Muscle of arm (tissue), 12 donors: ENCODE measurements around the gene FUT4. TPM values are rescaled to one million over a fixed set of nuclear protein-coding genes. Genes with fewer than 3 reads are reported as not detected.
"Not testable (repeated sequence)": the region's sequence is repeated elsewhere in the genome, so short reads cannot be mapped to it uniquely, and the experiment has no call there.

Experiments
- DNase-seq: peaks from one replicate; pipeline ENCODE4 v3.0.0-alpha.2; 2013
- polyA plus RNA-seq, 12 donors: library from polyadenylated mRNA; unstranded; fragments of 120-200 nt; gene quantifications; one replicate each; pipeline ENCODE4 v1.2.1, GENCODE V29; 2013; ENCODE audit not compliant: insufficient read length in 12 of 12

FUT4 gene
- polyA plus RNA-seq, 12 donors, result 4.1 to 7.3 (median 6.1) TPM; not detected in 1

- no peak for DNase-seq
Observed at GRCh38 chr11:94560834-94561233, 17.1 kb downstream of the FUT4 start.

DNA sequence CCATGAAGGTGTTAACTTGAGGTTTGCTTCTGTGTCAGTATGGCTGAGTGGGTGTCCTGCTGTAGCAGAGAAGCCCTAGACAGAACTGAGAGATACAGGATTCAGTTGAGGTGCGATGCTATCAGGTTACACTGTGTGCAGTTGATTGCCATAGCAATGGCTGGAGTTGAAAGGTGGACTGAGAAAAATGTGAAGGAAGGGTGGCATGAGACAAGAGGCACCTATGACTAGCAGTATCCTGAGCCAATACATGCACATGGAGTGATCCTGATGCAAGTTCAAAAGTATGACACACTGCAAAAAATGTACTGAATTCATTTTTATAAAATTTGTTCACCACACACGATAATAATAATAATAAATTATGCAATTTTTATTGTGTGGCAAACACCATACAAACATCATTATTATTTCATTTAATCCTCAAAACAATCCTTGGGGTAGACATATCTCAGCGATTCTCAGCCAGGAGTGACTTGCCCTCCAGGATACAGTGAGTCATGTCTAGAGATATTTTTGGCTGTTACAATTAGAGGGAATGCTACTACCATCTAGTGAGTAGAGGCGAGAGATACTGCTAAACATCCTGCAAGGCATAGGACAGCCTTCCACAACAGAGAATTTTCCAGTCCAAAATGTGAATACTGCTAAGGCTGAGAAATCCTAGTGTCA is 19.6 kb downstream of the FUT4 start:
- DNase-seq, result peak; percentile 24

DNA sequence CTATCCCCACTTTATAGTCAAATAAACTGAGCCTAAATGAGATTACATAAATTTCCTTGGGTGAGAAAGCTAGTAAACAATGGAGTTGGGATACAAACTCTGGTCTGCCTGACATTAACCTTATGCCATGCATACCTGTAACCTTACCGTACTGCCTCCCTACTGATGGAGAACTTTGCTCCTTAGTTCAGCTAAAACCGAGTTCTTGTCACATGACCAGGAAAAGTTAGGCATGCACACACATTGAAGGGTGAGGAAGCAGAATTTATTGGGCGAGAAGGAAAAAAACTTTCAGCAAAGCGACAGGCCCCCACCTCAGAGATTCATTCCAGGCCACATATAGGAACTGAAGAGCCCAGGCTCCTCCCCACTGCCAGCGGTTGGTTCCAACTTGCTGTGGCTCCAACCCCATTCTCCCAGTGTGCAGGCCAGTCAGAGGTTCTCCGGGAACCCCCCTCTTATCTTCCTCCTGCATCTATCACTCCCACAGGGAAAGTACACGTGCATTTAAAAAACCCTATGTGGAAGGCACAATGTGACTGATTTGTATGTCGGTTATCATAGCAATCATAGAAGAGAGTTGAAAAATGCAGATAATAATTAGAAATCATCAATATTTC is 20.2 kb downstream of the FUT4 start:
- no peak for DNase-seq

- DNase-seq, result no peak
Observed at GRCh38 chr11:94567181-94567670, 23.5 kb downstream of the FUT4 start, which contains the start of gene PIWIL4. PIWIL4 (plus strand) TSS chr11:94567368; CDS start chr11:94567519, 151 bp downstream.

DNA sequence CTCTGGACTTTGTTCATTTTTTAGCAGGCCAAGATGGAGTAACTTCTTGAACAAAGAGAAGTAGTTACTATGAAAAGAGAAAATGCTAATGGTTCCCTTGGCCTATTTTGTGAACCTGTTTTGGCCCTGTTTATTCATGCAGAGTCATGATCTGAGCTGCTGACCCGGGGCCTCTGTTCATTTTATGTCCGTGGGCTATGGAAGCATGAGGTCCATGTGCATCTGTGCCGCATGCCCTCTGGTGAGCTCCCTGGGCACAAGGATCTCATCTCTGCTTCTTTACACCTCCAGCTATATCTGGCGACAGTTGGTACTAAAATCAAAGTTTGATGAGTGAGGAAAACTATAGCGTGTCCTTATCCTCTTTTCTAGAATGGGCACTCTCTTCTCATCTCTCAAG is 24.5 kb downstream of the FUT4 start:
- DNase-seq, result no peak

DNA sequence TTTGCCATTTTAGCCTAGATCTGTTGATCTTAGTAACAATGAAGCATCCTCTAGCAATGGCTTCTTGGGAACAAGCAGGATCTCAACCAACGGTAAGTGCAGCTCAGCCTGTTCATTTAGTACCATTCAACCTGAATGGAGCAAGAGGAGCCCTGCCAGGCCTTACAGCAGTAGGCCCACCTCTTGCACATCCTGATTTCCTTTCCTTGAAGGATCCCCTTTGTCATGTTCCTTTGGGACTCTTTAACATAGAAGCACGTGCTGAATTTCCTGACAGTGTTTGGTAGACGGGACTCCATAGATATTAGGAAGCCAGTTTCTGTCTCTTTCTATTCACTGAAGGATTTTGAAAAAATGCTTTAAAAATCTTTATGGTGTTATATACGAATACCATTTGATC is 25.0 kb downstream of the FUT4 start:
- DNase-seq, result no peak

DNA sequence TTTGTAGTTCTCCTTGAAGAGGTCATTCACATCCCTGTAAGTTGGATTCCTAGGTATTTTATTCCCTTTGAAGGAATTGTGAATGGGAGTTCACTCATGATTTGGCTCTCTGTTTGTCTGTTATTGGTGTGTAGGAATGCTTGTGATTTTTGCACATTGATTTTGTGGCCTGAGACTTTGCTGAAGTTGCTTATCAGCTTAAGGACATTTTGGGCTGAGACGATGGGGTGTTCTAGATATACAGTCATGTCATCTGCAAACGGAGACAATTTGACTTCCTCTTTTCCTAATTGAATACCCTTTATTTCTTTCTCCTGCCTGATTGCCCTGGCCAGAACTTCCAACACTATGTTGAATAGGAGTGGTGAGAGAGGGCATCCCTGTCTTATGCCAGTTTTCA is 29.3 kb downstream of the FUT4 start:
- not testable (repeated sequence) for DNase-seq

GRCh38 chr11:94574193-94574961 is 30.7 kb downstream of the FUT4 start:
- no peak for DNase-seq

- no peak for DNase-seq
Observed at GRCh38 chr11:94576306-94576705, 32.6 kb downstream of the FUT4 start.

DNA sequence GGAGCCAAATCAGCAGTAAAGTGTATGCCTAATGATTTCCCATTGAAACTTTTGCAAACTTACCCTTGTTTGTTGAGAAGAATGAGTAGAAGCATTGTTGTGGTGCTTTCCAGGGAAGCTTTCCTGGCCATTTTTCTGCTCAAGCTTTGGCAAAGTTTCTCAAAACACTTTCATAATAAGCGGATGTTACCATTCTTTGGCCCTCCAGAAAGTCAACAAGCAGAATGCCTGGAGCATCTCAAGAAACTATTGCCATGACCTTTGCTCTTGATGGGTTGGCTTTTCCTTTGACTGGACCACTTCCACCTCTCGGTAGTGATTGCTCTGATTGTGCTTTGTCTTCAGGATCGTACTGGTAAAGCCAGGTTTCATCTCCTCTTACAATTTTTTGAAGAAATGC is 34.1 kb downstream of the FUT4 start:
- DNase-seq, result no peak

DNA sequence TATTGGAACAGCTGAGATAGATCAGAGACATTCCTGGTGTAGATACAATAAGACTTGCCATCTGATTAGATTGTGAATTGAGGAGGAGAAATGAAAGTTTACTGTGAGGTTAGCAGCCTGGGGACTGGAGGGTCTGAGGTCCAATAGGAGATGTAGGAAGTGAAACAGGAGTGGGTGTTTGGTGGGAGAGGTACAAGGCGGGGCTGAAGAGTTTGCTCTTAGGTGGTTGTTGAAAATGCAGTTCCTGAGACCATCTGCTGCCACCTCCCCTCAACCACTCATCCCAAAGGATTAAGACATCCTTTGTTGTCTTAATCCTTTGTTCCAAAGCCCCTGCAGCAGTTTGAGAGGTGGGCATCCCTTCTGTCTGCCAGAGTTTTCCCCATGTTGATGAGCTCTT is 38.2 kb downstream of the FUT4 start:
- DNase-seq, result no peak

- no peak for DNase-seq
Observed at GRCh38 chr11:94583213-94583865, 39.6 kb downstream of the FUT4 start.

GRCh38 chr11:94583866-94584500 is 40.3 kb downstream of the FUT4 start:
- no peak for DNase-seq

GRCh38 chr11:94584978-94585377 is 41.3 kb downstream of the FUT4 start:
- DNase-seq, result no peak

DNA sequence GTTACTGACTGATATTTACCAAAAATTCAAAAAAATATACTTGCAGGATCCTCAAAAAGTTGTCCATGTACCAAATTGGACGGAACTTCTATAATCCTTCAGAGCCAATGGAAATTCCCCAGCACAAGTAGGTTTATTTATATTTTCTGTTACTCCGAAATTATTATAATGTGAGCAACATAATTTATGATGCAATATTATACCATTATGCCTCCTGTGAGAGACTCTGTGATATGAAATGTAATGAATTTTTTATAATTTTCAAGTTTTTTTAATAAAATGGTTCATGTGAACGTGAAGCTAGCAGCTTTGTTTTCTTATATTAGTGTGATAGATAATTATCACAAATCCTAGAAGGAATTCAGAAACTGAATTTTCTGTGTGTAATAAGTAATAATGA is 41.7 kb downstream of the FUT4 start:
- no peak for DNase-seq

DNA sequence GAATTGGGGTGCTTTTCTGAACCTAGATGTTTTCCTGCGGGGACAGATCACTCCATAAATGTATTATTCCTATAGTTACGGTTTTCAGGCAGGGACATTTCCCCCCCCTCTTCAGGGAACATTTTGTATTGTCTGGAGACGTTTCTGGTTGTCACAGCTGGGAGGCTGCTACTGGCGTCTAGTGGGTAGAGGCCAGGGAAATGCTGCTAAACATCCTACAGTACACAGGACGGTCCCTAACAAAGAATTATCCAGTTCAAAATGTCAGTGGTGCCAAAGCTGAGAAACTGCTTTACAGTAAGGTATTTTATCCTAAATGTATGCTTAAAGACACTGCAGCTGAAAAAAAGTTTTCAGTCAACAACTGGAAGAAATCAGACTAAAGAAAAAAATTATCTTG is 42.8 kb downstream of the FUT4 start:
- no peak for DNase-seq

GRCh38 chr11:94586978-94587377 is 43.3 kb downstream of the FUT4 start:
- no peak for DNase-seq

- DNase-seq, result no peak
Observed at GRCh38 chr11:94588366-94588942, 44.7 kb downstream of the FUT4 start.

DNA sequence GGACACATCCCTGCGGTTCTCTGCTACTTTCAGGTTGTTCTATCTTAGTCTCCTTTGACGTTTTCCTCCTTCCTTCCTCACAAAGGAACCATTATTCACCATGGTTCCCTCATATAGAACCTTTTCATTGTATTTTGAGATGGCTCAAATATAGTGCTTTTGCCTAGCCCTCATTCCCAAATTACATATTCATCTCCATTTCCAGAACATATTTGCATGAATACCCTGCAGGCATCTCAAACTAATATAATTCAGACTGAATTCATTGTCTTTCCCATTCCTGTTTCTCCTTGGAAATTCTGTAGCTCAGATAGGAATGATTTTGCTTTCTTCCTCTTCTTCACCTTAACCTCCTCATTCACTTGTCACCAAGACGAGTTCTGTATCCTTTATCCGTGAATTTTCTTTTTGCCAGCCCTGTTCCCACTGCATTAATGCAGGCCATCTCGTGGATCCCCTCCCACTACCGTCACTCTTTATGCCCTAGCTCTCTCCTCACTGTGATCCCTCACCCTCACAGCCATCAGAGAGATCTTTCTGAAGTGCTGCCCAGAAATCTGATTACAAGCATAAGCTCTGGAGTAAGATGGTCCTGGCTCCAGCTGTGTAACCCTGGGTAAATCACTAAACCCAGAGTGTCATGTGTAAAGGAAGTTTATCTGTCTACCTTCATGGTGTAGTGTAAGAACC is 46.8 kb downstream of the FUT4 start:
- DNase-seq, result no peak

GRCh38 chr11:94593030-94593429 is 49.3 kb downstream of the FUT4 start:
- DNase-seq, result no peak

DNA sequence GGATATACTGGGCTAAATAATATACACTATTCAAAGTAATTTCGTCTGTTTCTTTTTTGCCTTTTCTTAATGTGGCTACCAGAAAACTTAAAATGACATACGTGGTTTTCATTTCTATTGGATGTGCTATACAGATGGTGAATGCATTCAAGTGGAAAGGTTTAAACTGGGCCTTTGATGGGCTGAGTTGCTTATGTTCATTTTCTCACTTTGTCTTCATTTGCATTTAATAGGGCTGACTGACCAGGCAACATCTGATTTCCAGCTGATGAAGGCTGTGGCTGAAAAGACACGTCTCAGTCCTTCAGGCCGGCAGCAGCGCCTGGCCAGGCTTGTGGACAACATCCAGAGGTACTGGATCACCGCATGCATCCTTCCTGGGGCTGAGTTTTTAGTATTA is 51.4 kb downstream of the FUT4 start:
- DNase-seq, result no peak
